ENCODE measurements around the gene AP5S1. TPM values are rescaled to one million over a fixed set of nuclear protein-coding genes. Genes with fewer than 3 reads are reported as not detected.

AP5S1 gene
- total and polyA plus RNA-seq, 9 of the 15 experiments (the other 6 are each of a cell fraction or from before 2014, with no cell fraction given) = 2.6 to 8.8 (median 4.4) TPM

- TF ChIP-seq MITF (IDR thresholded peaks at IDR 0.05) (no peak), ZNF140 (CRISPR knock-in tag; IDR thresholded peaks at IDR 0.05) (no peak), HMBOX1 (IDR thresholded peaks at IDR 0.05) (no peak), RBM39 (optimal IDR thresholded peaks at IDR 0.05; ENCODE audit: low read depth, low read length) (no peak), ZNF253 (CRISPR knock-in tag; conservative IDR thresholded peaks at IDR 0.05) (no peak), MYNN (IDR thresholded peaks at IDR 0.05) (no peak), MYNN (CRISPR knock-in tag; IDR thresholded peaks at IDR 0.05) (no peak), HNRNPK (IDR thresholded peaks at IDR 0.05; ENCODE audit: low read depth, low read length, poor library complexity, severe bottlenecking) (no peak), KLF1 (tag; IDR thresholded peaks at IDR 0.05) (no peak), NR1H2 (CRISPR knock-in tag; IDR thresholded peaks at IDR 0.05) (no peak), ARID2 (IDR thresholded peaks at IDR 0.05) (no peak), ZNF76 (CRISPR knock-in tag; IDR thresholded peaks at IDR 0.05; ENCODE audit: borderline replicate concordance) (no peak), GABPB1 (CRISPR knock-in tag; IDR thresholded peaks at IDR 0.05) (peak; percentile 36; the same call in 1 of the 2 replicates), MTF1 (CRISPR knock-in tag; IDR thresholded peaks at IDR 0.05; ENCODE audit: borderline replicate concordance) (no peak), ZFPM2 (CRISPR knock-in tag; IDR thresholded peaks at IDR 0.05) (no peak), FOXK1 (CRISPR knock-in tag; IDR thresholded peaks at IDR 0.05; ENCODE audit: borderline replicate concordance) (no peak), ZNF175 (CRISPR knock-in tag; IDR thresholded peaks at IDR 0.05; ENCODE audit: low read depth) (no peak)
- TF ChIP-seq, protein P1, sequence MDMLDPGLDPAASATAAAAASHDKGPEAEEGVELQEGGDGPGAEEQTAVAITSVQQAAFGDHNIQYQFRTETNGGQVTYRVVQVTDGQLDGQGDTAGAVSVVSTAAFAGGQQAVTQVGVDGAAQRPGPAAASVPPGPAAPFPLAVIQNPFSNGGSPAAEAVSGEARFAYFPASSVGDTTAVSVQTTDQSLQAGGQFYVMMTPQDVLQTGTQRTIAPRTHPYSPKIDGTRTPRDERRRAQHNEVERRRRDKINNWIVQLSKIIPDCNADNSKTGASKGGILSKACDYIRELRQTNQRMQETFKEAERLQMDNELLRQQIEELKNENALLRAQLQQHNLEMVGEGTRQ (CRISPR knock-in tag; IDR thresholded peaks at IDR 0.05) = peak; percentile 38; the same call in 1 of the 2 replicates
- TF ChIP-seq, protein P2, sequence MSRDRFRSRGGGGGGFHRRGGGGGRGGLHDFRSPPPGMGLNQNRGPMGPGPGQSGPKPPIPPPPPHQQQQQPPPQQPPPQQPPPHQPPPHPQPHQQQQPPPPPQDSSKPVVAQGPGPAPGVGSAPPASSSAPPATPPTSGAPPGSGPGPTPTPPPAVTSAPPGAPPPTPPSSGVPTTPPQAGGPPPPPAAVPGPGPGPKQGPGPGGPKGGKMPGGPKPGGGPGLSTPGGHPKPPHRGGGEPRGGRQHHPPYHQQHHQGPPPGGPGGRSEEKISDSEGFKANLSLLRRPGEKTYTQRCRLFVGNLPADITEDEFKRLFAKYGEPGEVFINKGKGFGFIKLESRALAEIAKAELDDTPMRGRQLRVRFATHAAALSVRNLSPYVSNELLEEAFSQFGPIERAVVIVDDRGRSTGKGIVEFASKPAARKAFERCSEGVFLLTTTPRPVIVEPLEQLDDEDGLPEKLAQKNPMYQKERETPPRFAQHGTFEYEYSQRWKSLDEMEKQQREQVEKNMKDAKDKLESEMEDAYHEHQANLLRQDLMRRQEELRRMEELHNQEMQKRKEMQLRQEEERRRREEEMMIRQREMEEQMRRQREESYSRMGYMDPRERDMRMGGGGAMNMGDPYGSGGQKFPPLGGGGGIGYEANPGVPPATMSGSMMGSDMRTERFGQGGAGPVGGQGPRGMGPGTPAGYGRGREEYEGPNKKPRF (IDR thresholded peaks at IDR 0.05; ENCODE audit: low read depth, low read length) = no peak
Observed at GRCh38 chr20:3811467-3812258, 8.7 kb upstream of the AP5S1 start (continued).

Measured in K562 (cell line).